Prostate gland (tissue), 2 donors: ENCODE results near the gene PCSK4.

Experiments
- POLR2A ChIP-seq: fragments of 450-650 bp; IDR thresholded peaks from one replicate; pipeline ENCODE4 v1.6.1; 2016; ENCODE audit warnings: antibody characterized with exemption, mild to moderate bottlenecking
- POLR2AphosphoS5 ChIP-seq: sonication (generic); formaldehyde crosslinking; IDR thresholded peaks from one replicate; pipeline ENCODE4 v1.6.1; 2017; ENCODE audit warnings: antibody characterized with exemption
- TF ChIP-seq, protein P1 (sequence below), 4 experiments: fragments of 200-600 bp in 2 of 4; fragments of 450-650 bp in 2 of 4; sonication (generic) in 2 of 4; IDR thresholded peaks; 1 replicate in 3 of 4; 2 replicates in 1 of 4; pipeline ENCODE4 v1.5.1; 2016 to 2019; ENCODE audit warnings: antibody characterized with exemption in 4 of 4, mild to moderate bottlenecking in 2 of 4, moderate library complexity in 2 of 4

GRCh38 chr19:1496714-1497577 is 6.8 kb upstream of the PCSK4 start:
- TF ChIP-seq POLR2A (no peak), POLR2AphosphoS5 (no peak)
- TF ChIP-seq, protein P1, sequence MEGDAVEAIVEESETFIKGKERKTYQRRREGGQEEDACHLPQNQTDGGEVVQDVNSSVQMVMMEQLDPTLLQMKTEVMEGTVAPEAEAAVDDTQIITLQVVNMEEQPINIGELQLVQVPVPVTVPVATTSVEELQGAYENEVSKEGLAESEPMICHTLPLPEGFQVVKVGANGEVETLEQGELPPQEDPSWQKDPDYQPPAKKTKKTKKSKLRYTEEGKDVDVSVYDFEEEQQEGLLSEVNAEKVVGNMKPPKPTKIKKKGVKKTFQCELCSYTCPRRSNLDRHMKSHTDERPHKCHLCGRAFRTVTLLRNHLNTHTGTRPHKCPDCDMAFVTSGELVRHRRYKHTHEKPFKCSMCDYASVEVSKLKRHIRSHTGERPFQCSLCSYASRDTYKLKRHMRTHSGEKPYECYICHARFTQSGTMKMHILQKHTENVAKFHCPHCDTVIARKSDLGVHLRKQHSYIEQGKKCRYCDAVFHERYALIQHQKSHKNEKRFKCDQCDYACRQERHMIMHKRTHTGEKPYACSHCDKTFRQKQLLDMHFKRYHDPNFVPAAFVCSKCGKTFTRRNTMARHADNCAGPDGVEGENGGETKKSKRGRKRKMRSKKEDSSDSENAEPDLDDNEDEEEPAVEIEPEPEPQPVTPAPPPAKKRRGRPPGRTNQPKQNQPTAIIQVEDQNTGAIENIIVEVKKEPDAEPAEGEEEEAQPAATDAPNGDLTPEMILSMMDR (IDR thresholded peaks at IDR 0.05), result no peak
